Activated CD8-positive, alpha-beta memory T cell treated with anti-CD3 and anti-CD28 coated beads, Interleukin-2, amount 50 U/mL, for 4 hours (primary cell): ENCODE results near the gene MCFD2.
"Not testable (repeated sequence)": the region's sequence is repeated elsewhere in the genome, so short reads cannot be mapped to it uniquely, and the experiment has no call there.

Experiments
- DNase-seq: peaks from one replicate; pipeline ENCODE4 v3.0.0-alpha.2; 2020

The MCFD2 gene

GRCh38 chr2:46936566-46936965 lies 21.0 kb upstream of the MCFD2 start:
- DNase-seq: no peak

DNA sequence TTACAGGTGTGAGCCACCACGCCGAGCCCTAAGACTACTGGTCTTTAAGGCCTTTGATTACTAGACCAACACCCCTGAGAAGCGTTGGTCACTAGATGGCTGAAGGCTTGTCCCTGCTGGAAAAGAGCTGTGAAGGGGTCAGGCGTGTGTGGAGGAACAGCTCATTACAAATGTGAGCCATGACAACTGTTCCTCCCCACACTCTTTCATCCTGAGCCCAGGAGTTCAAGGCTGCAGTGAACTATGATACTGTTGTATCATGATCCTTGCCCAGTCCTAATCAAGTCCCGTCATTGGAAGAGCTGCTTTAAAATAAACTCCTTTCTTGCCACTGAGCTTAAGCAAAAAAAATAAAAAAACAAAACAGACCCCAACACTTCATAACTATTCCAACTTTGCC lies 19.5 kb upstream of the MCFD2 start:
- DNase-seq: no peak

DNA sequence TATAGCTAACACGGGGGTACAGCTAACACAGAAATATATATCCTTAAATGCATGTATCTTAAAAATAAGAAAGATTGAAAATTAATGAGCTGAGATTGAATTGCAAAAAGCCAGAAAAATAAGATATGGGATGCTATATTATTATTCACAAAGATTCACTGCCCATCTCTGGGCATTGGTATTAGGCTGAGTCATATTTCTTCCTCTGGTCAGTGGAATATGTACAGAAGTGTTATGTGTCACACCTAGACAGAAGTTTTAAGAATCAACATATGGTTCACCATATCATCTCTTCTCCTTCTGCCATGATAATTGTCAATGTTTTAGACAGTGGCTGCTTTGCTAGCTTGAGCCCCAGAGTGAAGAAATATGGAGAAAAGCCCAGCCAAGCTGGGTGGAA lies 14.0 kb upstream of the MCFD2 start:
- no peak for DNase-seq

- DNase-seq: no peak
Measured at GRCh38 chr2:46926863-46927262, 11.3 kb upstream of the MCFD2 start.

GRCh38 chr2:46925474-46926351 lies 10.1 kb upstream of the MCFD2 start:
- DNase-seq: no peak

DNA sequence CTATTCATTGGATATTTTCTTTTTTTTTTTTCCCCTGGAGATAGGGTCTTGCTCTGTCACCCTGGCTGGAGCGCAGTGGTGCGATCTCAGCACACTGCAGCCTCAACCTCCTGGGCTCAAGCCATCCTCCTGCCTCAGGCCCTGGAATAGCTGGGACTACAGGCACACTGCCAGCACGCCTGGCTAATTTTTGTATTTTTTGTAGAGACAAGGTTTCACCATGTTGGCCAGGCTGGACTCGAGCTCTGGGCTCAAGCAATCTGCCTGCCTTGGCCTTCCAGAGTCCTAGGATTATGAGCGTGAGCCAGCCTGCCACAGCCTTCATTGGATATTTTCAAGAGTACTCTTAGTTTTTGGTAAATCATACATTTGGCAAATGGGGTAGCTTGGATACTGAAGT lies 9.0 kb upstream of the MCFD2 start:
- no peak for DNase-seq

DNA sequence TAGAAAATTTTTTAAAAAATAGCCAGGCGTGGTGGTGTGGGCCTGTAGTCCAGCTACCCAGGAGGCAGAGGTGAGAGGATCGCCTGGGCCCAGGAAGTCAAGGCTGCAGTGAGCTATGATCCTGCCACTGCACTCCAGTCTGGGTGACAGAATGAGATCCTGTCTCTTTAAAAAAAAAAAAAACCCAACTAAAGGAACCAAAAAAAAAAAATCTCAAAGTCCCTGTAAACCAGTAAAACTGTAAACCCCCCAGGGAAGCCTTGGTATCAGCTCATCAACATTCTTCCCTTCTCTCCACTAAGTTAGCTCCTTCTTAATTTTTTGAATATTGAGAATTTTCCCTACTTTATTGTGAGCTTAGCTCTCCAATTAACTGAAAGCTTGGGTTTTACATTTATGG lies 8.4 kb upstream of the MCFD2 start:
- DNase-seq: no peak

- DNase-seq: no peak
Measured at GRCh38 chr2:46923041-46923528, 7.5 kb upstream of the MCFD2 start.

GRCh38 chr2:46922606-46923005 lies 7.0 kb upstream of the MCFD2 start:
- no peak for DNase-seq

DNA sequence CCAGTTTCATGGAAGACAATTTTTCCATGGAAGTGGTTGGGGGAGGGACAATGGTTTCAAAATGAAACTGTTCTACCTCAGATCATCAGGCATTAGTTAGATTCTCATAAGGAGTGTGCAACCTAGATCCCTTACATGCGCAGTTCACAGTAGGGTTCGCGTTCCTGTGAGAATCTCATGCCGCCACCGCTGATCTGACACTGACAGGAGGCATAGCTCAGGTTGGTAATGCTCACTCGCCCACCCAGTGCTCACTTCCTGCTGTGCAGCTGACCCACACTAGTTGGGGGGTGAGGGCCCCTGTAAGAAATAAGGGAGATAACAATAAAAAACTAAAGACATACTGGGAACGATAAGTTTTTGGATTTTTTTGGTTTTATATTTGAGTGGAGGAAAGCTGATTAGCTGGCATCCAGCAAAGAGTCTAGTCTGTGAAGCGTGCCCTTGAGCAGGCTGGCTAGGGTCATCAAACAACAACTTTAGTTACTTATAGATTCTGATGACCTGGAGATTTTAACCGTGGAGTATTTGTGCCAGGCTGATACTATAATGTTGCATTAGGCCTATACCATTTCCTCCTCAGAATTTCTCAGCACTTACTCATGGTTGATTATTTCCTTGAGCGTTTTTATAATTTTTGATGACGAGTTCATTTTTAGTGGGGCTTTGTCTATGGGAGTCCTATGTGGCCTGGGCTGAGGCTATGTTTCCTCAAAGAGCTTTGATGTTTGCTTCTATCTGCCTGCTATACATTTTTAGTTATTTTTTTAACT lies 6.3 kb upstream of the MCFD2 start:
- no peak for DNase-seq

- no peak for DNase-seq
Measured at GRCh38 chr2:46917628-46918027, 2.0 kb upstream of the MCFD2 start.

DNA sequence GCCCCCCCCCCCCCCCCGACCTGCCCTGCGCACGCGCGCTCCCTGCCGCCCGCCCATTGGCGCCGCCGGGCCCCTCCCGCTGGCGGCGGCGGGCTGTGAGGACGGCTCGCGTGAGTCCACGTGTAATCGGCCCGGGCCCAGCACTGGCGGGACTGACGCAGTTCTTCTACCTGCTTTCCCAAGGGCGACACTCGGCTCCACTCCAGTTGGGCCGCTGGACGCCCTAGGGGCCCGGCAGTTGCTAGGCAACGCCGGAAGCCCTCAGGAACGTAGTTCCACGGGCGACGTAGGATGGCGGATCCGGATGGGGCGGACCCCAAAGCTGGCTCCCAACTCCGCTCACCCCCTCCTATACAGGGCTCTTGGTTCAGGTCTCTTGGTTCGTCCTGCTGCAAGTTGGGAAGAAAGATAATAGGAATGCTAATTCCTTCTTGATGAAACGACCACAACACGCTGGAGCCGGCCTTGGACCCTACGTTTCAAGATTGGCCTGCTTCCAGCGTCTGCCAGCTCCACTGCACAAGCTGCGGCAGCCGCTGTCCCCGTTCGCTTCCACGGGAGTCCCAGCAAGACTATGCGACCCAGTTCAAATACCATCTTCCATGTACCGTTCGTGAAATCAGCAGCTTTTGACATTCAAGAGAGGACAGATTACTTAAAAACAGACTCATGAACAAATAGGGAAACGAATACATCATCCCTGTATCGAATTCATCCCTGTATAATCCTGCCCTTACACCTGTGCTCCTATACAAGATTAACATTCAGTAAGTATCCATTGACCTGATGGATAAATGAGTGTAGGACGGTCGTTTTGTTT lies 415 bp upstream of the MCFD2 start:
- peak; percentile 75 for DNase-seq

DNA sequence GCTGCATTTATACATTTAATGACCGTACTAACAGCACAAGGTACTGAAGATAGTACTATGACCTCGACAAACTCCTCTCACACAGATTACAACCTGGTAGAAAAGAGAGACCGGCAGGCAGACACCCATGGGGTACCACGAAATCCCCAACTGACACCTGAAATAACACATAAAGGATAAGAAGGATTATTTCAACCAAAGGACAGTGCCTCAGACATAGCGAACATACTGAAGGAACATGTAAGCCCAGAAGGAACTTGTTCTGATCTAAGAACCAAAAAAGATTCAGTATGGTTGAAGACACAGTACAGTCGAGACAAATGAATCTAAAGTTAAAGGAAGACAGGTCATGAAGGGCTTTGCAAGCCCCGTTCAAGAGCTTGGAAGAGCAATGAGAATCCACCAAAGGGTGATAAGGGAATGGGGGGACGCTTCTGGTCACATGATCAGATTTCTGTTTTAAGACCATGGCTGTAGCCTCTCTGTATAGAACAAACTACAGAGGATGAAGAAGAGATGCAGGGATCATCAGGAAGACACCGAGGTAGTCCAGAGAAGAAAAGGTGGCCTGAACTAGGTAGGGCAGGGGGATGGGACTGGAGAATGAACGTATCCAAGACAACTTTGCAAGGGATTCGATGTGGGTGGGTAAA lies 902 bp downstream of the MCFD2 start:
- no peak for DNase-seq

GRCh38 chr2:46913471-46914381 lies 1.9 kb downstream of the MCFD2 start:
- DNase-seq: no peak

DNA sequence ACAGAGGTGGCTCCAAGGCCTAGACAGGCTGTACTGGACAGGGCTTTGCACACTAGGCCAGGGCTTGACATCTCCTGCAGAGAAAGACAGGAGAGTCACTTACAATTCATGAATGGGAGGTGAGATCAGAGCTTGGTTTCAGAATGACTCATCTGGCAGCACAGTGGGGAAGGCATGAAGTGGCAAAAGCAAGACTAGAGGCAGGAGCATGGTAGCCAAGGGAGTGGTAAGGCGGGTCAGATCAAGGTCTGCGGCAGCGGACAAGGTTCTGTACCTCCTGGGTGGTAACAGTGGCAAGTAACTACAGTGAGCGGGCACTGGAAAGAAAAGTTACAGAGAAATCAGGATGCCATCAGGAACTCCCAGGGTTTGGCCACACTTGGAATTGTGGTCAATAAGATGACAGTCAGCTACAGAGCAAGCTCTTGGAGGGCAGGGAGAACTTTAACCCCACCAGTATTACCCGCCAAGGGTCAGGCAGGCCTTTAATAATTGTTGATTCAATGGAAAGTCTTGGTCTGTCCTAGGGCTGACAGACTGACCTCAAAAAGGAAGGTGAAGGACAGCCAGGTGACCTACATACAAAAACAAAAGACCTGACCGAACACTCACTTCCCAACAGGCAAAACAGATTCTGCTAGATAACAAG lies 5.7 kb downstream of the MCFD2 start:
- DNase-seq: no peak

- DNase-seq: no peak
Measured at GRCh38 chr2:46909150-46909549, 6.5 kb downstream of the MCFD2 start.

- DNase-seq: not testable (repeated sequence)
Measured at GRCh38 chr2:46904908-46905678, 10.5 kb downstream of the MCFD2 start.

DNA sequence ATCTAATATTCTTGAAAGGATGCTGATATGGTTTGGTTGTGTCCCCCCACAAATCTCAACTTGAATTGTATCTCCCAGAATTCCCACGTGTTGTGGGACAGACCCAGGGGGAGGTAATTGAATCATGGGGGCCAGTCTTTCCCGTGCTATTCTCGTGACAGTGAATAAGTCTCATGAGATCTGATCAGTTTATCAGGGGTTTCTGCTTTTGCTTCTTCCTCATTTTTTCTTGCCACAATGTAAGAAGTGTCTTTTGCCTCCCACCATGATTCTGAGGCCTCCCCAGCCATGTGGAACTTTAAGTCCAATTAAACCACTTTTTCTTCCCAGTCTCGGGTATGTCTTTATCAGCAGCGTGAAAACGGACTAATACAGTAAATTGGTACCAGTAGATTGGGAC lies 12.6 kb downstream of the MCFD2 start:
- not testable (repeated sequence) for DNase-seq

DNA sequence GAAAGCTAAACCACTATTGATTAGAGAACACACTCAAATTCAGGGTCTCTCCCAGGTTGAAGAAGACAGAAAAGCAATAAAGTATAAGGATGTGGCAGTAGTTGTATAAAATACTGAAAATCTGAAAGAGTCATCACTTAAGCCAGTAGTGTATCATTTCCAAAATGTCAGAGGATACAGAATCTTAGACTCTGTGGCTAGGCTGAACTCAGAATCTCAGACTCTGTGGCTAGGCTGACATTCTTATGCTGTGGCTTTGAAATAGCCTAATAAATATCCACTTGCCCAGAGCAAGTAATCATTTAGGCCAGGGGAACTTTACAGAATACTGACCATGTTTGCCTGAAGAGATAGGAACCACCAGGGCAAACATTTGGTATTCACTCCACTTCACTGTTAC lies 13.1 kb downstream of the MCFD2 start:
- DNase-seq: no peak

- no peak for DNase-seq
Measured at GRCh38 chr2:46901611-46902010, 14.0 kb downstream of the MCFD2 start.
